ENCODE results near the gene RAB3IL1.

The RAB3IL1 gene

GRCh38 chr11:61862714-61863547 is 54.4 kb downstream of the RAB3IL1 start:
- no peak for DNase-seq

- DNase-seq: no peak
Measured at GRCh38 chr11:61861634-61862033, 55.7 kb downstream of the RAB3IL1 start.

DNA sequence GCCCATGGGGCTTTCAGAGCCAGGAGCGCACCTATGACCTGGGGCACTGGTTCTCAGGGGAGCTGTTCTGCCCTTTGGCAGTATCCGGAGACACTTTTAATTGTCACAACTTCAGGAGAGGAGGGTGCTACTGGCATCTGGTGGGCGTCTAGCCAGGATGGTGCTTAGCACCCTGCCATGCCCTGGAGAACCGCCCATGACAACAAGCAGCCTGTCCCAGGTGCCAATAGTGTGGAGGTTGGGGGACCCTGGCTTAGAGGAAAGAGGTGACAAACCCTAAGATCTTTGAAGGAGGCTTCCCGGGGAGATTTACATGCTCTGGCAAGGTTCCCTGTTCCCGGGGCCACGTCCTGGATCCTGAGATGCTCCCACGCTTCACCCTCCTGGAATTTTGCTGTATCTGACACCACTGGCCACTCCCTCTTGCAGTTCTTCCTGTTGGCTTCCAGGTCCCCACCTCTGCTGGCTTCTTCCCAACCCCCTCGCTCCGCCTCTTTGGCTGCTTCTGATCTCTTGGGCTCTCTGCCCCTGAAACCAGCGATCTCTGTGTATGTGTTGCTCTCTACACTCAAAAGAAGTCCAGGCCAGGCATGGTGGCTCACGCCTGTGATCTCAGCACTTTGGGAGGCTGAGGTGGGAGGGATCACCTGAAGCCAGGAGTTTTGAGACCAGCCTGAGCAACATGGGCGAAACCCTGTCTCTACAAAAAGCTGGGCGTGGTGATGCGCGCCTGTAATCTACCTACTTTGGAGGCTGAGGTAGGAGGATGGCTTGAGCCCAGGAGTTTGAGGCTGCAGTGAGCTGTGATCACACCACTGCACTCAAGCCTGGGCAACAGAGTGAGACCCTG is 57.1 kb downstream of the RAB3IL1 start:
- DNase-seq: no peak

GRCh38 chr11:61855939-61856680 is 61.3 kb downstream of the RAB3IL1 start:
- DNase-seq: no peak

- no peak for DNase-seq
Measured at GRCh38 chr11:61854966-61855714, 62.2 kb downstream of the RAB3IL1 start.

GRCh38 chr11:61854206-61854895 is 63.0 kb downstream of the RAB3IL1 start:
- no peak for DNase-seq

- DNase-seq: no peak
Measured at GRCh38 chr11:61853698-61854169, 63.6 kb downstream of the RAB3IL1 start.

DNA sequence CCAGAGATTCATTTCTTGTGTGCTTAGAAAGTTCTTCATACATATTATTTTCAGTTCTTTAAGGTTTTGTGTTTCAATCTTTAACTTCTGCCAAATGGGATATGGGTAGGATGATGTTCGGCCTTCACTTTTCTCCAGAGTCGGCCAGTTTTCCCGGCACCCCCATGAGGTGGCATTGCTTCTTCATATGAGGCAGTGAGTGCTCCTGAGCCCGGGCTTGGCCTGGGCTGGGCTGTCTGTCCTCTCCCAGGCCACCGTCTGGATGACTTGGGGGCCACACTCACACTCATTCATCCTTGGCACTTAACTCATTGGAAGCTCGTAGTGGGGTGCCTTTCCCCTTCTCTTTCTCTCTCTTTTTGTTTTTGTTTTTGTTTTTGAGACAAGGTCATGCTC is 65.5 kb downstream of the RAB3IL1 start:
- DNase-seq: no peak

DNA sequence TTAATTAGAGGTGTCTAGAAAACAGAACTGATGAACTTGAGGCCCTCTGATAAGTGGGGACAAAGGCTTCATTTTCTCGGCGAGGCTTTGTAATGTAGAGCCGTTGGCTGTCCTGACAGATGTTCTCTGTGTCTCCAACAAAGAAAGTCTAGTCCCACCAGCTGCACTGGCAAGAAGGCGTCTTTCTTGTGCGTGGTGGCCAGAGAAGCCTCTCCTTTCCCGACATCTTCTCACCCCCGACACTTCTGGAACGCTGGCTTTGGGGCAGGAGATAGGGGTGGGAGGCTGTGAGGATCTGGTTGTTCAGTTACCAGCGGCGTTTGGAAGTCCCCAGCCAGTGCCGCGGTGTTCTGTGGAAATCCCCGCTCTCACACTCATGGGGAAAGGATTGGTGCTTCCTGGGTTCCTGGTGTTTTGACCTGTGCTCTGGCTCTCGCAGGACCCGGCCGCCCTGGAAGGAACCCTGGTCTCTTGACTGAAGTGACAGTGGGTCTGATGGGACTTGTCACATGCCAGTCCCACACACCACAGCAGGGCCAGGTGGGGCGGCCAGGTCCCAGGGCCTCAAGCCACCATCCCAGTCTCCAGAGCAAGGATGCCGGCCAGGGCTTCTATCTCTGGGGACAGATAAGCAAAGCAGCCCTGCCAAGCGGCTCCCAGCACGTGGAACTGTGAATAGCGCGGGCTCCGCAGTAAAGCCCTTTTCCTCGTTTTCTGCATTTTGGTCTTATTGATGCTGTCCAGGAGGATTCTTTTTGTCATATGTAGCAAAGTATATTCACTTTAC is 66.1 kb downstream of the RAB3IL1 start:
- no peak for DNase-seq

DNA sequence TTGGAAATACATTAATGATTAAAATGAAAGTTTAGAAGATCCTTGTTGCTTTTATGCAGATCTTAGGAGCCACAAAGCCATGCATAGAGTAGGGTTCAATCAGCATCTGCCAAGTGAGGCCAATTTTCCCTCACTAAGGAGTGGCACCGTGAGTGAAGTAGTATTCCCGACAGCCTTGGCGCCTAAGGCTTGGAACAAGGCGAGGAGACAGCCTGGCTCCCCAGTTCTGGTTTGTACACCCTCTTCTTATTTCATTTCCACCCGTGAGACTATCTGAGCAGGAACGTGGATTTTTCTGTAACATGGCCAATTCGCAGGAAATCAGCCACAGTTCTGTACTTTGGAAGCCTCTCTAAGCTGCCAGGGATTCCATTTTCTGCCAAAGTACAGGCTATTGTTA is 66.7 kb downstream of the RAB3IL1 start:
- DNase-seq: no peak

DNA sequence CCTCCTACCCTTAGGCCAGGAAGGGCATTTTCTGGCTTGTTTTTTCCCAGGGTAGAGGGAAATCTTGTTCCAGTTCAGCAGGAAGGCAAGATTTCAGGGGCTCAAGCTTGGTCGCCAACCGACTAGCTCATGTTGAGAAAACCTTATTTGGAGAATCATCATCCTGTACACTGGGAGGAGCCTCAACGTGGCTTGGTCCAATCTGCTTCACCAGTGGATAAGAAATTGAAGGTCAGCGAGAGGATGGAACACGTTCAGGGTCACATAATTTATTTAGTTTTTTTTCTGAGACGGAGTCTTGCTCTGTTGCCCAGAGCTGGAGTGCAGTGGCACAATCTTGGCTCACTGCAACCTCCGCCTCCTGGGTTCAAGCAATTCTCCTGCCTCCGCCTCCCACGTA is 68.7 kb downstream of the RAB3IL1 start:
- DNase-seq: no peak

- no peak for DNase-seq
Measured at GRCh38 chr11:61847914-61848581, 69.3 kb downstream of the RAB3IL1 start.

Data from AML-193 (cell line).